H1 (cell line): ENCODE results near the gene HECTD1. TPM values are rescaled to one million over a fixed set of nuclear protein-coding genes. Genes with fewer than 3 reads are reported as not detected.
A peak's percentile ranks its signal among the peaks of the same experiment; 100 is the strongest.

ENCODE experiments used
- EGR1 ChIP-seq: IDR thresholded peaks from 2 replicates; pipeline ENCODE4 v1.6.1; 2011; ENCODE audit warnings: low read depth, low read length, borderline replicate concordance
- KDM1A ChIP-seq: fragments of 200-600, 300-600 bp; sonication (generic); IDR thresholded peaks from 2 replicates; pipeline ENCODE4 v1.7.1; 2016; ENCODE audit warnings: mild to moderate bottlenecking, low read length, borderline replicate concordance
- RBBP5 ChIP-seq: IDR thresholded peaks from 2 replicates; pipeline ENCODE4 v1.7.1; 2012; ENCODE audit warnings: low read depth, mild to moderate bottlenecking, inconsistent platforms, low read length, moderate library complexity, borderline replicate concordance
- RXRA ChIP-seq: IDR thresholded peaks from 2 replicates; pipeline ENCODE4 v1.6.1; 2011; ENCODE audit warnings: low read depth, mild to moderate bottlenecking, low read length, moderate library complexity; ENCODE audit not compliant: insufficient read depth
- SP4 ChIP-seq: IDR thresholded peaks from 2 replicates; pipeline ENCODE4 v1.6.1; 2012; ENCODE audit warnings: low read length, inconsistent platforms
- TCF12 ChIP-seq: IDR thresholded peaks from 2 replicates; pipeline ENCODE4 v1.6.1; 2011; ENCODE audit warnings: low read depth, mild to moderate bottlenecking, low read length
- polyA plus RNA-seq, 7 experiments: library from polyadenylated mRNA; depleted of rRNA in 3 of 7; stranded (reverse) in 5 of 7; unstranded in 2 of 7; fragments of >200 nt in 5 of 7; fragments of 200-250 nt in 2 of 7; gene quantifications; 1 replicate in 5 of 7; 2 replicates in 1 of 7; 4 replicates in 1 of 7; pipeline versions ENCODE4 v1.2.1 to v1.2.3, GENCODE V29; 2011 to 2013; ENCODE audit warnings: missing spikeins in 2 of 7, mixed read lengths in 2 of 7
- total RNA-seq: library from RNA; stranded (reverse); fragmentation: NEBNext Ultra II Directional; extraction: Animal tissue kit (Norgen Biotek cat#: 25700); gene quantifications from 2 replicates; pipeline ENCODE4 v1.2.1, GENCODE V29; 2021
- TF ChIP-seq, protein P1 (sequence below): IDR thresholded peaks from 2 replicates; pipeline ENCODE4 v1.6.1; 2012; ENCODE audit warnings: inconsistent platforms

The HECTD1 gene
- total and polyA plus RNA-seq, 2 of the 8 experiments (the other 6 are each of a cell fraction or from before 2014, with no cell fraction given) = 44.7 to 105 TPM

DNA sequence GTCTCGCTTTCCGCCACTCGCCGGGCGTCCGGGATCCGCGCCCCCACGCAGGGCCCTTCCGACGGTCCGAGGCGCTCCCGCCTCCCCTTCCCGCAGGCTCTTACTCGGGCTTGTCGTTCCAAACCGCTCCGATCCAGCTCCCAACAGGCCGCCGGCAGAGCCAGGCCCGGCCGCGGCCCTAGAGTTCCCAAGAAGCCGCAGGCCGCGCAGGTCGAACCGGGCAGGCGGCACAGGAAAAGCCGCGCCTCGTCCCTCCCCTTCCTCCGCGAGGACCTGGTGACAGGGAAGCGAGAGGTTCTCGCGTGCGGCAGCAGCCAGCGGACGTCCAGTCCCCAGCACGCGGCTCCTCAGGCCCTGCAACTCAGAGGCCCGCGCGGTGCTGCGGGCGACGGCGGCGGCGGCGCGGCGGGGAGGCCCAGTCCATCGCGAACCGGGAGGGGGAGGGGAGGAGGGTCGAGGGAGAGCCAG is 272 bp downstream of the HECTD1 start (continued):
- no peak for TF ChIP-seq TCF12
- no peak for TF ChIP-seq EGR1
- no peak for TF ChIP-seq RXRA
- TF ChIP-seq, protein P1, sequence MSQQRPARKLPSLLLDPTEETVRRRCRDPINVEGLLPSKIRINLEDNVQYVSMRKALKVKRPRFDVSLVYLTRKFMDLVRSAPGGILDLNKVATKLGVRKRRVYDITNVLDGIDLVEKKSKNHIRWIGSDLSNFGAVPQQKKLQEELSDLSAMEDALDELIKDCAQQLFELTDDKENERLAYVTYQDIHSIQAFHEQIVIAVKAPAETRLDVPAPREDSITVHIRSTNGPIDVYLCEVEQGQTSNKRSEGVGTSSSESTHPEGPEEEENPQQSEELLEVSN = peak; percentile 56
- no peak for TF ChIP-seq SP4
- peak; percentile 75; the same call in 1 of the 2 replicates for TF ChIP-seq RBBP5
- no peak for TF ChIP-seq KDM1A
